Measurements from ENCODE around the gene NLGN1. TPM values are rescaled to one million over a fixed set of nuclear protein-coding genes. Genes with fewer than 3 reads are reported as not detected.

The NLGN1 gene
- total RNA-seq, 1 experiment from 2014 or later = 0.85 TPM

GRCh38 chr3:174329321-174329720 is 931.8 kb downstream of the NLGN1 start:
- no peak overlapping the region for H3K27ac ChIP-seq (ENCODE audit: low read length)
- intact Hi-C loops (cut with micrococcal nuclease; ENCODE audit: unreplicated experiment) = no loop called here
- H3K4me1 ChIP-seq (ENCODE audit: control insufficient read depth, insufficient read depth, low read length) = no peaks in the 10 kb centered on the region
- no TSS peak for BruUV-seq (replicated peaks)
- no peaks in the 10 kb centered on the region for H3K36me3 ChIP-seq (ENCODE audit: control insufficient read depth, insufficient read depth, low read length)
- in situ Hi-C loops (cut with HindIII; ENCODE audit: low pct_unique_long_range_greater_than_20kb, low sequenced_read_pairs) = no loop called here
- no peak overlapping the region for H3K4me3 ChIP-seq (ENCODE audit: low read depth in 2 of 2, low read length in 2 of 2)
- no peaks in the 10 kb centered on the region for H3K9me3 ChIP-seq (ENCODE audit: control insufficient read depth, insufficient read depth, low read depth, low read length)
- ATAC-seq = no peak
- CTCF ChIA-PET = no interaction called here
- no peak for DNase-seq (ENCODE audit: low read depth, low spot score)
- TF ChIP-seq TCF7L2 (IDR thresholded peaks at IDR 0.05; ENCODE audit: low read depth, low read length) (no peak), SIN3A (IDR thresholded peaks at IDR 0.05; ENCODE audit: borderline replicate concordance, insufficient read depth, low read depth, low read length) (no peak), REST (IDR thresholded peaks at IDR 0.05; ENCODE audit: insufficient read depth in 1 of 2, low read depth in 2 of 2, low read length in 1 of 2) (no peak), POLR2AphosphoS5 (IDR thresholded peaks at IDR 0.05; ENCODE audit: low read depth, low read length) (no peak)
- TF ChIP-seq, protein P1, sequence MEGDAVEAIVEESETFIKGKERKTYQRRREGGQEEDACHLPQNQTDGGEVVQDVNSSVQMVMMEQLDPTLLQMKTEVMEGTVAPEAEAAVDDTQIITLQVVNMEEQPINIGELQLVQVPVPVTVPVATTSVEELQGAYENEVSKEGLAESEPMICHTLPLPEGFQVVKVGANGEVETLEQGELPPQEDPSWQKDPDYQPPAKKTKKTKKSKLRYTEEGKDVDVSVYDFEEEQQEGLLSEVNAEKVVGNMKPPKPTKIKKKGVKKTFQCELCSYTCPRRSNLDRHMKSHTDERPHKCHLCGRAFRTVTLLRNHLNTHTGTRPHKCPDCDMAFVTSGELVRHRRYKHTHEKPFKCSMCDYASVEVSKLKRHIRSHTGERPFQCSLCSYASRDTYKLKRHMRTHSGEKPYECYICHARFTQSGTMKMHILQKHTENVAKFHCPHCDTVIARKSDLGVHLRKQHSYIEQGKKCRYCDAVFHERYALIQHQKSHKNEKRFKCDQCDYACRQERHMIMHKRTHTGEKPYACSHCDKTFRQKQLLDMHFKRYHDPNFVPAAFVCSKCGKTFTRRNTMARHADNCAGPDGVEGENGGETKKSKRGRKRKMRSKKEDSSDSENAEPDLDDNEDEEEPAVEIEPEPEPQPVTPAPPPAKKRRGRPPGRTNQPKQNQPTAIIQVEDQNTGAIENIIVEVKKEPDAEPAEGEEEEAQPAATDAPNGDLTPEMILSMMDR (IDR thresholded peaks at IDR 0.05) = no peak
- POLR2A ChIA-PET = no interaction called here
- no peaks in the 10 kb centered on the region for H3K27me3 ChIP-seq (ENCODE audit: control insufficient read depth, insufficient read depth, low read length)

GRCh38 chr3:174330303-174330702 is 932.8 kb downstream of the NLGN1 start:
- intact Hi-C loops (cut with micrococcal nuclease; ENCODE audit: unreplicated experiment) (no loop called here), in situ Hi-C loops (cut with HindIII; ENCODE audit: low pct_unique_long_range_greater_than_20kb, low sequenced_read_pairs) (no loop called here)
- H3K4me1 ChIP-seq (ENCODE audit: control insufficient read depth, insufficient read depth, low read length) = no peaks in the 10 kb centered on the region
- no peak overlapping the region for H3K4me3 ChIP-seq (ENCODE audit: low read depth in 2 of 2, low read length in 2 of 2)
- no TSS peak for BruUV-seq (replicated peaks)
- TF ChIP-seq SIN3A (IDR thresholded peaks at IDR 0.05; ENCODE audit: borderline replicate concordance, insufficient read depth, low read depth, low read length) = no peak
- TF ChIP-seq TCF7L2 (IDR thresholded peaks at IDR 0.05; ENCODE audit: low read depth, low read length) = no peak
- TF ChIP-seq, protein P1 (IDR thresholded peaks at IDR 0.05) = no peak
- no peak for TF ChIP-seq POLR2AphosphoS5 (IDR thresholded peaks at IDR 0.05; ENCODE audit: low read depth, low read length)
- H3K36me3 ChIP-seq (ENCODE audit: control insufficient read depth, insufficient read depth, low read length) = no peaks in the 10 kb centered on the region
- ATAC-seq (peak; percentile 62; the same call in 1 of the 2 replicates), DNase-seq (ENCODE audit: low read depth, low spot score) (no peak)
- CTCF ChIA-PET = no interaction called here
- POLR2A ChIA-PET = no interaction called here
- H3K9me3 ChIP-seq (ENCODE audit: control insufficient read depth, insufficient read depth, low read depth, low read length) = no peaks in the 10 kb centered on the region
- H3K27ac ChIP-seq (ENCODE audit: low read length) = no peak overlapping the region
- no peaks in the 10 kb centered on the region for H3K27me3 ChIP-seq (ENCODE audit: control insufficient read depth, insufficient read depth, low read length)

Data from Panc1 (cell line).